C1 segment of cervical spinal cord (tissue), 14 donors: ENCODE results near the gene PCDHB8.
"Not testable (repeated sequence)": the region's sequence is repeated elsewhere in the genome, so short reads cannot be mapped to it uniquely, and the experiment has no call there.

Experiments
- DNase-seq, 14 donors: peaks; one replicate each; lab custom pipeline; 2025; lab: John Stamatoyannopoulos, UW

PCDHB8 gene

DNA sequence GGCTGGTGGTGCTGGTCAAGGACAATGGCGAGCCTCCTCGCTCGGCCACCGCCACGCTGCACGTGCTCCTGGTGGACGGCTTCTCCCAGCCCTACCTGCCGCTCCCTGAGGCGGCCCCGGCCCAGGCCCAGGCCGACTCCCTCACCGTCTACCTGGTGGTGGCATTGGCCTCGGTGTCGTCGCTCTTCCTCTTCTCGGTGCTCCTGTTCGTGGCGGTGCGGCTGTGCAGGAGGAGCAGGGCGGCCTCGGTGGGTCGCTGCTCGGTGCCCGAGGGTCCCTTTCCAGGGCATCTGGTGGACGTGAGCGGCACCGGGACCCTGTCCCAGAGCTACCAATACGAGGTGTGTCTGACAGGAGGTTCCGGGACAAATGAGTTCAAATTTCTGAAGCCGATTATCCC lies 47.8 kb downstream of the PCDHB8 start:
- DNase-seq: not testable (repeated sequence)
